Cerebellar nuclear complex (tissue), 1 donor: Measurements from ENCODE around the gene MAGEA8.
"Not testable (repeated sequence)": the region's sequence is repeated elsewhere in the genome, so short reads cannot be mapped to it uniquely, and the experiment has no call there.

Experiments
- DNase-seq, 2 experiments: peaks; one replicate each; lab custom pipeline; 2025; lab: John Stamatoyannopoulos, UW

Gene MAGEA8

DNA sequence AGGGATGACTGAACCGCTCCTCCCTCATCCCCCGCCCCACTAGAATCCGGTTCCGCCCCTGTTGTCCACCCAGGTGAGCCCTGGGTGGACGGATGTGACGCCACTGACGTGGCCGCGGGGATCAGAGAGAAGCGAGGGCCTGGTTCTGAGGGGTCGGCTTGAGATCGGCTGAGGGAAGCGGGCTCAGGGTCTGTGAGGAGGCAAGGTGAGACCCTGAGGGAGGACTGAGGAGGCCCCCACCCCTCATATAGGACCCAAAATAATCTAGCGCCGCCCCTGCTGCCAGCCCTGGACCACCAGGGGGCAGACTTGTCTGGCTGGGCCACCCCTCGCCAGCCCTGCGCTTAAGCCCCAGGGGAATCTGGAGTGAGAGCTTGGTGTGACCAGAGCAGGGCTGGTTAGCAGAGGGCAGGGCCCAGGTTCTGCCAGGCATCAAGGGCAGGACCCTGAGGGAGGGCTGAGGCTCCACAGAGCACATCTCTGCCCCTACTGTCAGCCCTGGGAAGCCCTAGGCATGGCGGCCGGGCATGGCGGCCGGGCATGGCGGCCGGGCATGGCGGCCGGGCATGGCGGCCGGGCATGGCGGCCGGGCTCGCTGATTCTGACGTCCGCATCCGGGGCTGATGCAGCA, at the start of gene MAGEA8:
TSS of gene MAGEA8 (plus strand) at position 103 of the 631 bp plus-strand sequence. CDS start 3,090 bp downstream, outside the sequence.
- DNase-seq, result no peak

- DNase-seq, result no peak
Measured at GRCh38 chrX:149831473-149831872, 49.5 kb upstream of the MAGEA8 start.

- DNase-seq, result not testable (repeated sequence)
Measured at GRCh38 chrX:149836728-149837127, 44.3 kb upstream of the MAGEA8 start.

DNA sequence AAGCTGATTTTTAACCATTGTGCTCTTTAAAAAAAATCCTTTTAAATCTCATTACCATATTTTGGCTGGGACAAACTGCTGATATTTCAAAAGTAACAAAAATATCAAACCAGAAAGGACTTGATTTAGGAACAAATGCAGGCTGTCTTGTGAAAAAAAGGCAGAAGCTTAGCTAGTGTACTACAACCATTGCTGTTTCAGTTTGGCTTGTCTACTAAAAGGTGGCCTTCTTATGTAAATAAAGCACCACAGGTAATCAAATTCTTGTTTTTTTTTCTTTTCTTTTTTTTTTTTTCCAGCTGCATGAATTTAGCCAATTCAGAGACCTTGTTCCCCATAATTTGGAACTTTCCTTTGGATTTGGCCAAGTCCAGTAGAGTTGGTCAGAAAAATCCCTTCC, 43.8 kb upstream of the MAGEA8 start:
- DNase-seq, result no peak

- no peak for DNase-seq
Measured at GRCh38 chrX:149837639-149838038, 43.3 kb upstream of the MAGEA8 start.

DNA sequence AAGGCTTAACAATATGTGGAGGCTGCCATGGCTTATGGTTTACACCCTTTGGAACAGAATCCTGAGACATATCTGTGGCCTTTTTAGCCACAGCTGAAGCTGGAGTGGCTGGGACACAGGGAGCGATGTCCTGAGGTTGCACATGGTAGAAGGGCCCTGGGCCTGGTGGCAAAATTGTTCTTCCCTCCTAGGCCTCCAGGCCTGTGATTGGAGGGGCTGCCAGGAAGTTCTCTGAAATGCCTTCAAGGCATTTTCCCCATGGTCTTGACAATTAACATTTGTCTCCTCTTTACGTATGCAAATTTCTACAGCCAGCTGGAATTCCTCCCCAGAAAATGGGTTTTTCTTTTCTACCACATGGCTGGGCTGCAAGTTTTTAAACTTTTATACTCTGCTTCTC, 39.1 kb upstream of the MAGEA8 start:
- no peak for DNase-seq

- DNase-seq, result no peak
Measured at GRCh38 chrX:149845385-149845784, 35.6 kb upstream of the MAGEA8 start.

- no peak for DNase-seq
Measured at GRCh38 chrX:149846789-149847188, 34.2 kb upstream of the MAGEA8 start.

GRCh38 chrX:149848855-149849254, 32.1 kb upstream of the MAGEA8 start:
- no peak for DNase-seq

DNA sequence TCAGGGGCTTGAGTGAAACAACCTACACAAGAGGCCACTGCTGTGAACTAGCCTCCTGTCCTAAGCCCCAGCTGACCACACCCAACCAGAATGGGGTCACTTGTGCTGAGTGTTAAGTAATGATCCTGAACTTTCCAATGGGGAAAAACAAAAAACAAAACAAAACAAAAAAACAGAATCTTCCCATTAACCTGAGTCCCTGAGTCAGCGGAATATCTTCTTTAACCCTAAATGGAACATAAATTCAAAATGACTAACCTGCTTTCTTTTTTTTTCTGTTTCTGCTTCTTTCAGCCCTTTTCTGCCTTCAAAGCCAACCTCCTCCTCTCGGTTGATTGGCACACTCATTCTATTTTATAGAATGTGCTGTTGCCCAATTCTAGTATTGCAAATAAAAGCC, 31.2 kb upstream of the MAGEA8 start:
- no peak for DNase-seq

DNA sequence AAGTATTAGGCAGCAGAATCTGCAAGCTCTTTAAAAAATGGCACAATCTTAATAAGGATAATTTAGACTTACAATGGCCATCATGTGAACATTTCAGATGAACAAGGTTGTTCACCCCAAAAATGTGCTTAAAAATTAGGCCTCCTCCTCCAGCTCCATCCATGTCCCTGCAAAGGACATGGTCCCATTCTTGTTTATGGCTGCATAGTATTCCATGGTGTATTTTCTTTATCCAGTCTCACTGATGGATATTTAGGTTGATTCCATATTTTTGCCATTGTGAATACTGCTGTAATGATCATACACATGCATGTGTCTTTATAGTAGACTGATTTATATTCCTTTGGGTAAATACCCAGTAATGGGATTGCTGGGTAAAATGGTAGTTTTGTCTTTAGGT, 29.1 kb upstream of the MAGEA8 start:
- no peak for DNase-seq

DNA sequence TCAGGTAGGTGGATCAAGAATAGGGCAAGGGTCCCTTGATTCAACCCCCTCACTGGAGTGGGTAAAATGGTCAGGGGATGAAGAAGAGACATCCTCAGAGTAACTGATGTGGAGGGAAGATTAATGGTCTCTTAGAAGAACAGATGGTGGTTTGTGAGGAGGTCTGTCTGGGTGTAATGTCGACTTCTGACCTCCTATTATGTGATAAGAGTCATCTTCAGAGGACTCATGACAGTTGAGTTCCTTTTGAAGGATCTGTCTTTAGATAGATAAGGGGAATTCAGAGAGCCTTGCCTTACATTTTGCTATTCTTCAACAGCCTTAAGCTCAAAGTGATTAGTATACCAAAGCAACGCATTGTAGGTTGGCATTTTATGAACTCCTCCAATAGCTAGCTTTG, 27.1 kb upstream of the MAGEA8 start:
- no peak for DNase-seq

DNA sequence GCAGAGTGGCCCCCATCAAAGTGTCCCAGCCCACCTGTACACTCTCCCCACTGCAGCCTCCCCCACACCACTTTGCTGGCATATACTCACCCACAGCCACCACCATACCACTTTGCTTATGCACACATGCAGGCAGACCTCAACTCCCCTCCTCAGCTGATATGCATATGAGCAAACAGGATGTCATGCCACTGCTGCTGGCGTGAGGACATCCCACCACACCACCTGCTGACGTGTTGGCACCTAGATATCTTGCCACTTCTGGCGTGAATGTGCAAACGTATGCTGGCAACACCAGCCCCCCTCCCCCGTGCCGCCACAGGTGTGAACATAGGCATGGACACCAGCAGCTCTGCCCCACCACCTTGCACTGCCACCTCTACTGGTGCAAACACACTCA, 22.4 kb upstream of the MAGEA8 start:
- no peak for DNase-seq

DNA sequence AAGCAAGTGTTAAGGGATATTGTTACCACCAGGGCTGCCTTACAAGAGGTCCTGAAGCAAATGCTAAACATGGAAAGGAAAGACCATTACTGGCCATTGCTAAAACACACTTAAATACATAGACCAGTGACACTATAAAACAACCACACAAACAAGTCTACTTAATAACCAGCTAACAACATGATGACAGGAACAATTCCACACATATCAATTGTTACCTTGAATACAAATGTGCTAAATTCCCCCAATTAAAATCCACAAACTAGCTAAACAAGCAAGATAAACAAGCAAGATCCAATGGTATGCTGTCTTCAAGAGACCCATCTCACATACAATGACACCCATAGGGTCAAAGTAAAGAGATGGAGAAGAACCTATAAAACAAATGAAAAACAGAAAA, 20.5 kb upstream of the MAGEA8 start:
- DNase-seq, result no peak

GRCh38 chrX:149865390-149865789, 15.6 kb upstream of the MAGEA8 start:
- DNase-seq, result no peak

- no peak for DNase-seq
Measured at GRCh38 chrX:149867488-149867887, 13.5 kb upstream of the MAGEA8 start.

GRCh38 chrX:149870840-149871239, 10.1 kb upstream of the MAGEA8 start:
- no peak for DNase-seq

GRCh38 chrX:149871433-149871832, 9.6 kb upstream of the MAGEA8 start:
- no peak for DNase-seq

DNA sequence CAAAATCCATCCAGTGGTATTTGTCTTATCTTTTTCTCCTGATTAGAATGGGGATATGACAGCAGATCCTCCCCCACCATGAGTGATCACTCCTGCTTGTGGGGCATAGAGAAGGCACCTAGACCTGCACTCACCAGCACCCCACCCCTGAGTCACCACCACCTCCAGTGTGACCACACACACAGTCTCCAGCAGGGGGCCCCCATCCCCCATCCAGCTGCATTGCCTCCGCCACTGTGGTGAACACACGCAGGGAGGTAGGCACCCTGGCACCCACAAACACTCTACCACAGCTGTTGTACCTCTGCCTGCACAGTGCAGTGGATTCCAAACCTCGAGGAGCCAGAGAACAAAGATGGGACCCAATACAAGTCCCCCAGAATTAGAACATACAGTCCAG, 9.0 kb upstream of the MAGEA8 start:
- DNase-seq, result no peak

GRCh38 chrX:149877157-149877556, 3.8 kb upstream of the MAGEA8 start:
- no peak for DNase-seq

- no peak for DNase-seq
Measured at GRCh38 chrX:149877636-149878035, 3.3 kb upstream of the MAGEA8 start.

DNA sequence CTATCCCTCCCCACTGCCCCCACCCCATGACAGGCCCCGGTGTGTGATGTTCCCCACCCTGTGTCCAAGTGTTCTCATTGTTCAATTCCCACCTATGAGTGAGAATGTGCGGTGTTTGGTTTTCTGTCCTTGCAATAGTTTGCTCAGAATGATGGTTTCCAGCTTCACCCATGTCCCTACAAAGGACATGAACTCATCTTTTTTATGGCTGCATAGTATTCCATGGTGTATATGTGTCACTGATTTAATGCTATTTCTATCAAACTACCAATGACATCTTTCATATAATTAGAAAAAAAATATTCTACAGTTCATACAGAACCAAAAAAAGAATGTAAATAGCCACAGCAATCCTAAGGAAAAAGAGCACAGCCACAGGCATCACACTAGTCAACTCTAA, 9.8 kb downstream of the MAGEA8 start:
- not testable (repeated sequence) for DNase-seq

DNA sequence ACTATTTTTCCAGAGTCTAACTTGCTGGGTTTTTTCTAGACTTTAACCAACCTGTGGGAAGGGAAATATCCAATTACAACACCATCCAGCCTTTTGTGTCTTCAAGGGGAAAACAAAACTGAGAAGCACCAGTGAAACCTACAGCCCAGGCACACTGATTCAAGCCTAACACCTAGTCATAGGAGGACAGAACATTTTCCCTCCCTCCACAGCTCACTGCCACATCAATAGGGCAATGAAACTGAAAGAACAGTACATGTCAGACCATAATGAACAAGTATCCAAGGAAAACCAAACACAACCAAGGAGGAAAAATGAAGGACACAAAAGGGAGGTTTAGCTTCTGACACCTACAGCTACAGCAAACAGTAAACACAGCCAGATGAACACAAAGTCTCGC, 17.6 kb downstream of the MAGEA8 start:
- DNase-seq, result no peak
